Skeletal muscle tissue (tissue), 4 donors: Measurements from ENCODE around the gene SUSD4. TPM values are rescaled to one million over a fixed set of nuclear protein-coding genes. Genes with fewer than 3 reads are reported as not detected.
"Not testable (repeated sequence)": the region's sequence is repeated elsewhere in the genome, so short reads cannot be mapped to it uniquely, and the experiment has no call there.

ENCODE experiments used
- H3K27ac ChIP-seq: one replicate; pipeline ENCODE4 v1.7.0; 2013; ENCODE audit warnings: mild to moderate bottlenecking, low read depth, low read length, inconsistent platforms
- H3K27me3 ChIP-seq, 3 donors: one replicate each; pipeline ENCODE4 v1.7.0; 2013; ENCODE audit warnings: low read length in 3 of 3; ENCODE audit not compliant: control insufficient read depth in 3 of 3, insufficient read depth in 3 of 3
- H3K36me3 ChIP-seq, 3 donors: one replicate each; pipeline ENCODE4 v1.7.0; 2013; ENCODE audit warnings: low read length in 3 of 3; ENCODE audit not compliant: control insufficient read depth in 3 of 3, insufficient read depth in 3 of 3
- H3K4me1 ChIP-seq, 3 donors: one replicate each; pipeline ENCODE4 v1.7.0; 2013; ENCODE audit warnings: low read length in 3 of 3, mild to moderate bottlenecking in 3 of 3; ENCODE audit not compliant: control insufficient read depth in 3 of 3, insufficient read depth in 3 of 3
- H3K4me3 ChIP-seq, 3 donors: one replicate each; pipeline ENCODE4 v1.7.0; 2013; ENCODE audit warnings: low read length in 3 of 3
- H3K9ac ChIP-seq, 3 donors: one replicate each; pipeline ENCODE4 v1.7.0; 2013; ENCODE audit warnings: low read length in 3 of 3, mild to moderate bottlenecking in 3 of 3, moderate library complexity in 2 of 3, low read depth in 1 of 3
- H3K9me3 ChIP-seq, 3 donors: one replicate each; pipeline ENCODE4 v1.7.0; 2013; ENCODE audit warnings: low read length in 3 of 3; ENCODE audit not compliant: control insufficient read depth in 3 of 3
- total RNA-seq: library from RNA; depleted of rRNA; stranded (reverse); fragments of >200 nt; gene quantifications from one replicate; pipeline ENCODE4 v1.2.3, GENCODE V29; 2014
- donor health status: Osteomylitis.

SUSD4 gene
- total RNA-seq, 1 donor from 2014 or later: 4.7 TPM

- not testable (repeated sequence) for H3K36me3 ChIP-seq
These were observed 85.7 kb downstream of the SUSD4 start for GRCh38 chr1:223278311-223278710.

DNA sequence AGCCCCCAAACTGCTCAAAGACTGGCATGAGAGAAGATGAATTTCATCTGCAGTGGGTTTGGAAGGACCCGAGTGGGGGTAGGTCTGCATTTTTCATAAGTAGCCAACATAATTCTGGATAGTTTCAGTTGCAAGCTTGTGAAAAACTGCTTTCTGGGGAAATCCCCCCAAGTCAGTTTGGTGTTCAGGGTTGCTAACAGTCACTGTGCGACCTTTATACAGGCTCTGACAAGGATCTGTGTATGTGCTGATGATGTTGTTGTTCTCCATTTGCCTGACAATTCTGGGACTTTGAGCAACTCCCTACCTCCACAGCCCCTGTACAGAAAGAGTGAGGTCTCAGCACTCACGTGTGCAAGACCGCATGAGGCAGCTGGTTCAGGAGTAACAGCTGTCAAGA lies 87.9 kb downstream of the SUSD4 start:
- no peak overlapping the region for H3K4me3 ChIP-seq
- H3K27ac ChIP-seq: no peak overlapping the region
- no peak overlapping the region for H3K9ac ChIP-seq
- H3K27me3 ChIP-seq: peaks cover 0 to 9% (median 0%) of the 10 kb centered on the region in 3 donors
- H3K36me3 ChIP-seq: no peaks in the 10 kb centered on the region
- no peaks in the 10 kb centered on the region for H3K4me1 ChIP-seq
- no peaks in the 10 kb centered on the region for H3K9me3 ChIP-seq

More at GRCh38 chr1:223278311-223278710, 85.7 kb downstream of the SUSD4 start:
- H3K9me3 ChIP-seq, H3K27me3 ChIP-seq, H3K9ac ChIP-seq, H3K27ac ChIP-seq, H3K4me1 ChIP-seq, H3K4me3 ChIP-seq: not testable (repeated sequence)

- Histone ChIP-seq H3K9me3 (no peaks in the 10 kb centered on the region), H3K4me3 (no peak overlapping the region), H3K27me3 (peaks cover 0 to 9% (median 0%) of the 10 kb centered on the region in 3 donors), H3K36me3 (no peaks in the 10 kb centered on the region), H3K9ac (no peak overlapping the region), H3K4me1 (no peaks in the 10 kb centered on the region), H3K27ac (no peak overlapping the region)
These were observed 90.5 kb downstream of the SUSD4 start for GRCh38 chr1:223273511-223273910.

DNA sequence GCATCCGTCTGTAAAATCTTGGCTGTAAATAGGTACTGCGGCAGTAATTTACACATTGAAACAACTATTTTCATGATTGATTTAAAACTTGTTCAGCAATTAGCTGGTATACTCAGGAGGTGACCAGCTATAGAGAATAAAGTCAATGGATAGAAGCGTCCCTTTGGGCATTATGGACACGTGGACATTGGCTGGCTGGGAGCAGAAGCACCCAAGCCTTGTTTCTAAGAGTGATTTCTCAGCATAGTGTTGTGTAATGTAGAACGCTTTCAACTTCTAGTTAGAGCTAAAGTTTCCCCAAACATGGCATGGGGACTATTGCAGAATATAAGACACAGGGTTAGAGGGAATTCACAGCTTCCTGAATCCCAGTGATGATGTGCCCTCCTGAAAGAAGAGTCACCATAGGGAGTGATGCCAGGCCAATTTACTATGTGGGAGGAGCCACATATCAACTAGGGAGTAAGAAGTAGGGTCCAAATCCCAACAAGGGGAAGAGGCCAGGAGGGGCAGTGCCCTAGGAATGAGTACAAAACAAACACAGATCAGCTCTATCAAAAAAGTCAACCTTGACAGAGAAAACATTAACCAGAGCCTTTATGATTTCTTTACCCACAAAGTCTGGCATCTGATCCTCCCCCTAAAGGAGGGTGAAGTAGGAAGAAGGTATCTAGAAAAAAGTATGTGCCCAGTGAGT lies 92.7 kb downstream of the SUSD4 start:
- Histone ChIP-seq H3K27ac (no peak overlapping the region), H3K36me3 (no peaks in the 10 kb centered on the region), H3K27me3 (peaks cover 0 to 3% (median 0%) of the 10 kb centered on the region in 3 donors), H3K9me3 (no peaks in the 10 kb centered on the region), H3K9ac (no peak overlapping the region), H3K4me3 (no peak overlapping the region), H3K4me1 (no peaks in the 10 kb centered on the region)

GRCh38 chr1:223270155-223270554 lies 93.8 kb downstream of the SUSD4 start:
- Histone ChIP-seq H3K4me1 (no peaks in the 10 kb centered on the region), H3K4me3 (no peak overlapping the region), H3K27ac (no peak overlapping the region), H3K9ac (no peak overlapping the region), H3K36me3 (no peaks in the 10 kb centered on the region), H3K9me3 (no peaks in the 10 kb centered on the region), H3K27me3 (no peaks in the 10 kb centered on the region)

DNA sequence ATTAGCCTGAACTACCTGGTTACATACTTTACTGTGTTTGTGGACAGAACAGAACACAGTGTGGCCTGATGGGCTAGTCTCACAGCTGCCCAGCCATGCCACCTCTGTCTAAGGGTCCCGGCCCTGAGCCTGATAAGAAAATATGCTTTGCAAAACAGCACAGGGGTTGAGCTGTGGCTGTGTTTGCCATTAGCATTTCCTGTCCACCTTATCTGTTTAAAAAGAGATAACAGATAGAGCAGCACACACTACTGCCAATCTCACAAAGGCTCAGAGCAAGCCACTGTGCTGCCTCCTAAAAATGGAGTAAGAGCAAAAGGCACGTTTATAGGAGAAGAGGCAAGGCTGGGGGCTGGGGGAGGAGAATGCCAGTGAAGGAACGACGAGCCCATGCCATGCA lies 95.0 kb downstream of the SUSD4 start:
- no peaks in the 10 kb centered on the region for H3K27me3 ChIP-seq
- H3K27ac ChIP-seq: no peak overlapping the region
- H3K4me1 ChIP-seq: no peaks in the 10 kb centered on the region
- H3K36me3 ChIP-seq: no peaks in the 10 kb centered on the region
- no peak overlapping the region for H3K9ac ChIP-seq
- H3K4me3 ChIP-seq: no peak overlapping the region
- H3K9me3 ChIP-seq: no peaks in the 10 kb centered on the region

GRCh38 chr1:223266632-223267172 lies 97.3 kb downstream of the SUSD4 start:
- Histone ChIP-seq H3K27me3 (no peaks in the 10 kb centered on the region), H3K9ac (no peak overlapping the region), H3K4me3 (no peak overlapping the region), H3K27ac (no peak overlapping the region), H3K4me1 (no peaks in the 10 kb centered on the region), H3K36me3 (no peaks in the 10 kb centered on the region), H3K9me3 (no peaks in the 10 kb centered on the region)

GRCh38 chr1:223264983-223265908 lies 98.7 kb downstream of the SUSD4 start:
- Histone ChIP-seq H3K4me1 (no peaks in the 10 kb centered on the region), H3K27ac (no peak overlapping the region), H3K9me3 (no peaks in the 10 kb centered on the region), H3K4me3 (no peak overlapping the region), H3K9ac (no peak overlapping the region), H3K36me3 (no peaks in the 10 kb centered on the region), H3K27me3 (no peaks in the 10 kb centered on the region)

DNA sequence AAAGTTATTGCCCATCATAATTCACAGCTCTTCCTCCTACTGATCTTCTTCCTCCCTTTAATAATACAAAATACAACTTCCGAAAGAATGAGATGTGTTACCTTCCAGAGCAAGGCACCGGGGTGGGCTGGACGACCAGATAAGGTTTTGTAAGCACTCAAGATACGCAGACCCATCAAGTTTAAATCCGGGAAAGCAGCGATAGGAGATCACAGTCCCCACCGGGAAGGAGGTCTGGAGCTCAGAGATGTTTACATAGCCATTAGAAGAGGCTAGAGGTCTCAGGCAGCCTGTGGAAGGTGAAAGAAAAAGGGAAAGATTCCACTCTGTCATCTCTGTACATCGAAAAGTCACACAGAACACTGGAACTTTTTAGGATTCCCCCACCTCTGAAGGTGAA lies 99.4 kb downstream of the SUSD4 start:
- Histone ChIP-seq H3K27ac (no peak overlapping the region), H3K27me3 (no peaks in the 10 kb centered on the region), H3K4me3 (no peak overlapping the region), H3K9ac (no peak overlapping the region), H3K4me1 (no peaks in the 10 kb centered on the region), H3K36me3 (no peaks in the 10 kb centered on the region), H3K9me3 (no peaks in the 10 kb centered on the region)

GRCh38 chr1:223261914-223262313 lies 102.1 kb downstream of the SUSD4 start:
- Histone ChIP-seq H3K36me3 (no peaks in the 10 kb centered on the region), H3K9ac (no peak overlapping the region), H3K4me1 (no peaks in the 10 kb centered on the region), H3K9me3 (no peaks in the 10 kb centered on the region), H3K27ac (no peak overlapping the region), H3K4me3 (no peak overlapping the region), H3K27me3 (no peaks in the 10 kb centered on the region)
